HG03108 (cell line): ENCODE data around the gene CHRM4.

Experiments
- ATAC-seq: cut with Tn5 transposase; IDR thresholded peaks from one replicate; pipeline ENCODE4 v1.9.1; 2021; ENCODE audit warnings: moderate library complexity; ENCODE audit not compliant: unreplicated experiment

CHRM4 gene

GRCh38 chr11:46351148-46351547 is 40.4 kb downstream of the CHRM4 start:
- no peak for ATAC-seq

- no peak for ATAC-seq
Measured at GRCh38 chr11:46350695-46351094, 40.9 kb downstream of the CHRM4 start.

DNA sequence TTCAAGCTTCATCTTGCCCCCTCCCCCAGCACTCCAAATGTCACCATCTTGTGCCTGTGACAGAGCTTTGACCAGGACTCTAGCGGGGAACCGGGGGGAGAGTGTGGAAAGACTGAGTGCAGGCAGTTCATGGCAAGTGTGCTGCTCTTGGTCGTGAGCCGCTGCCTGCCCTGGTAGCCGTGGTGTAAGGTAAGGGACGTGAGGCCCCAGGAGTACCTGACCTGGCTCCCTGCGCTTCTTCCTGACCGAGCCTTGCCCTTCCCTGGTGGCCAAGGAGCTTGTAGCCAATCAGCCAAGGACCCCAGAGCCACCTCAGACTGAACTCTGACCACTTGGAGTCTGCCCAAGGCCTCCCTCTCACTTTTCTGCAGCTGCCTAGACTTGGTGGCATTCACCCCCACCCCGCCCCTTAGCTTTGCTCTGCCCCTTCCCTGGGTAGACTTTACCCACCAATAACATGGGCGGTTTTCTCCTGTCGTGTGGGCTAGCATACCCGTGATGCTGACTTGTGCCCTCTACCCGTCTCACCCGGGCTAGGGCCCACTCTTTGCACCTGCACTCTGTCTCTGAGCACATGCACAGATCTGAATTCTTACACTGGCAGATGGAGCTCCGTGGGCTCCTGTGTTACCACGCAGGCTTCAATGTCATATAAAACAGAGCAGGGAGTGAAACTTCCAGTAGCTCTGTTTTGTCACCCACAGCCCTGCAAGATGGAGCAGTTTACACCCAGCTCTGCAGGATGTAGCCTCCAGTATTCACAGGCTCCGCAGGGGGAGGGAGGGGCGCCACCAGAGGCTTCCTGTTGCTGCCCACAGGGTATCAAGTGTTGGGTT is 42.8 kb downstream of the CHRM4 start:
- no peak for ATAC-seq

GRCh38 chr11:46347637-46348311 is 43.8 kb downstream of the CHRM4 start:
- peak; percentile 2 for ATAC-seq

- peak; percentile 56 for ATAC-seq
Measured at GRCh38 chr11:46346886-46347636, 44.5 kb downstream of the CHRM4 start, which contains the start of gene DGKZ. TSS of gene DGKZ (plus strand) at chr11:46347463. CDS start at chr11:46347660, 197 bp downstream.

DNA sequence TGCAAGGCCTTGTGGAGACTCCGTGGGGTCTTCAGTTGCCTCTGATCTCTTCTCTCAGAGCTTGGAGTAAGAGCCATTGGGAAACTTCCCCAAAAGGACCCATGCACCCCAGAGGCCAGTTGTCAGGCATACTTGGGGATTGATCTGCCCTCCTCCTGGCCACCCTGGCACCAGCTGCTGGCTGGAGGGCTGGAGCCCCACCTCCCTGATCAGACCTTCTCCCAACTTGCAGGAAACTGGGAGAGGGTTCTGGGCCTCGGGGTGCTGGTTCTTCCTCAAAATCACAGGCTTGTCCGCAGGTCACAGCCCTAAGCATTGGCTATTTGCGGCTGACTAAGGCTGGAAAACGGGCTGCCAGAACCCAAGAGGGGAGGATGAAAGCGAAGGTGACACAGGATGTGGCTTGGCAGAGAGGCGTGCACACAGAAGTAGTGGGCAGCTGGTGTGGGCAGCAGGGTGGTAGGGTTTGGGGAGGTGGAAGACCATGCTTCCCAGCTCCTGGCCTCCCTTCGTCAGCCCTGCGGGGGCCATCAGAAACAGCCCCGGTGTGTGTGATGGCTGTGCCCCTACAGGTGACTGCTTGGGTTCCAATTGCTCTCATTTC is 45.6 kb downstream of the CHRM4 start:
- ATAC-seq, result no peak

DNA sequence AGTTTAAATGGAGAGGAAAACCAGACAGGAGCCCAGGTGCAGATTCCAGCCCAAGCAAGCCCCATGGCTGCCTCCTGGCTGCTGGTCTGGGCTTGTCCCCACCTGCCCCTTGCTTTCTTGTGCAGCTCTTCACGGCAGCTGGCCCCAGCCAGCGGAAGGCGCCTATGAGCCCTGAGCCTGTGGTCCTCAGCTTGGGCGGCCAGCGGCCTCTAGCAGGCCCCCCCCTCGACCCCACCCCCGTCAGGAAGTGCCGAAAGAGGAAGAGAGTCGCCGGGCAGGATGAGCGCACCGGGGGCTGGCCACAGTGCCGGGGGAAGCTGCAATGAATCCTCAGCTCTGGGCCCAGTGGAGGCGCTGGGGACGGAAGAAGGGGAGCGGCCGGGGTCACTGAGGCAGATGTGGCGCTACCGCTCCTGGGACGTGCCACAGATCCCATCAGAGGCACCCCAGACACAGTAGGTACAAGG is 46.4 kb downstream of the CHRM4 start:
- no peak for ATAC-seq

- ATAC-seq, result no peak
Measured at GRCh38 chr11:46343520-46343919, 48.1 kb downstream of the CHRM4 start.

DNA sequence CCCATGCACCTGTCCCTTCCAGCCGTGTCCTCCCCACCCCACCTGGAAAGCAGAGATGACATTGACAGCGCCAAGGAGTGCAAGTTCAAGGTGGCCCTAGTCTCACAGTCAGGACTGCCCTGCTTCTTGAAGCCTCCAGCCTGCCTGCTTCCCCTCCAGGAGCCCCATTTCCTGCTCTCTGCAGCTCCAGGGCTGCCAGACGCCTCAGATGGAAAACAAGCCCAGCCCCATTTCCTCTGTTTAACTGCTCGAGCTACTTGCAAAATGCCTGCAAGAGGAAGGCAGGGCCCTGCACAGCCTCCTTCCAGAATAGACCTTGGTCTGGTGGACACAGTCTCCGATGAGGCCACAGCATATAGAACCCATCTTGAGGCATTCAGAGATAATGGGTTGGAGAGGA is 49.3 kb downstream of the CHRM4 start:
- ATAC-seq, result no peak

DNA sequence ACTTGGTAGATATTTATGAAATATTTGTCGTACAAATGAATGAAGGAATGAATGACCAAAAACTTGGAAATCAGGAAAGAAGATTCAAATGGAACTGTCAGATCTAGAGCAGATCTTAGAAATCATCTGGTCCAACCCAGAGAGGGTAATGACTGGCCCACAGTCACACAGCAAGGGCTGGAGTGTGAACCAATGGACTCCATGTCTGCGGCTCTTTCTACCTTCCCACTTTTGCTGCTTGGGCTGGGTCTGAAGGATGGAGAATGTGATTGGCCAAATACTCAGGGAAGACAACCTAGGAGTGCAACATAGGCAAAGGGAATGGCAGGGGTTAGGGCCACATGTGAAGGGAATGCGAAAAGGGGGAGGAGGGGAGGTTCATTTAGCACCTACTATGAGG is 50.1 kb downstream of the CHRM4 start:
- no peak for ATAC-seq

DNA sequence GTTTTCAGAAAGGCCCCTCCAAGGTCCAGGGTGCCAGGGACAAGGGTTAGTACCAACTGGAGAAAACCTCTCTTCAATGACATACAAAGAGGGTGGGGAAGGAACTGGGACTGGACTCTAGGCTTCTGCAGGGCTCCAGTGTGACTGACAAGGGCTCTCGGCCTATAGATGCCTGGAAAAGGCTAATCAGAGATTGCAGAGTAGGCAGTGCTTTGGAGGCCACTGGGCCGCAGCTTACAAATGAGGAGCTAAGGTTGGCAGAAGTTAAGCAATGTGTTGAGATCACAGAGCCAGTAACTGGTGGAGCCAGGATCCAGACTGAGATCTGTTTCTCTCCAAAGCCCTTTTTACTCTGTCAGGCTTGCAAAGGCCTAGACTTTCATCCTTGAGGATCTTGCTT is 51.8 kb downstream of the CHRM4 start:
- ATAC-seq, result no peak

DNA sequence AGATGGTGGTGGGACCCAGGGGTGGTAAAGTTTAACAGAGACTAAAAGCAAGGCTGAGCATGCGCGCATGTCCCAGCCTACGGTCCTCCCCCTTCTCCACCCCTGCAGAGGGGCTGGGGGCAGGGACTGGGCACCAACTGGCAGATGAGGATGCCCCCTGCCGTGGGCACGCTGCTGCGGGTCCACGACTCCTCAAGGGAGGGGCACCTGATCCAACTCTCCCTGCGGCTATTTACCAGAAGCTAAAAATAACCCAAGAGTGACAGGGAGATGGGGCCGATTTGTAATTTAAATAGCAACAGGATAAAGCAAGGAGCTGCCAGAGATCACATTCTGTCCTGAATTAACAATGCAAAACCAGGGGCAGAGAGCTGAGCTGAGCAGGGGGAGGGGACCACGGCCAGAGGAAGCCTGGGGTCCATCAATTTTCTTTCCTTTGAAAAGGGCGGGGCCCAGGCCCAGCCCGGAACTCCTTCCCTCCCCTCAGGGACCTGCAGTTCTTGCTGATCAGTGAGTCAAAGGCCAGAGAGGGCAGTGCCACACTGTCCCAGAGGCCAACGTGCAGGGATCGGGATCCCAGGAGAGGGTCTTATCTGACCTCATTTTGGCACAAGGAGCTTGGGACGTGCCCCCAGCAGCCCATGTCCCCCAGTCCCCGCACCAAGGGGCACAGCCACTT is 52.4 kb downstream of the CHRM4 start:
- no peak for ATAC-seq

GRCh38 chr11:46338636-46338987 is 53.0 kb downstream of the CHRM4 start:
- no peak for ATAC-seq

DNA sequence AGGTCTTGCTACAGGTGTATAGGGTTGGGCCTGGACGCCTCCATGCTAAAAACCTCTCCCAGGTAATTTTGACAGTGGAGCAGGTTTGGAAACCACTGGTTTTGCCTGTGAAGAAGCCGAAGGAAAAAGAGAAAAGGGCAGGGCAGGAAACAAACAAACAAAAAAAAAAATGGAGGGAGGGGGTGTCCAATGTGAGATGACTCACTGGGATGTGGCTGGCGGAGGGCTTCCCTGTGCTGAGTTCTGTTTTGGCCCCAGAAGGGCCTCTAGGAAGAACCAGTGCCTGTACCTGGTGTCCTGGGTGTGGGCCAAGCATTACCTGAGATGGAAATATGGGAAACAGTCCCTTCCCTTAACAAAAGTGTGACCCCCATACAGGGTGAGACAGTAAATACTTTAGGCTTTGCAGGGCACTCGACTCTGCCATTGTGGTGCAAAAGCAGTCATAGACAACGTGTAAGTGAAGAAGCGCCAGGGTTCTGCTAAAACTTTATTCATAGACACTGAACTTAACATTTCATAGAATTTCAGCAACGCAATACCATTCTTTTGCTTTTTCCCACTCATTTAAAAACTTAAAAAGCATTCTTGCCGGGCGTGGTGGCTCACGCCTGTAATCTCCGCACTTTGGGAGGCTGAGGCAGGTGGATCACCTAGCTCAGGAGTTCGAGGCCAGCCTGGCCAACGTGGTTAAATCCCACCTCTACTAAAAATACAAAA is 53.8 kb downstream of the CHRM4 start:
- ATAC-seq, result no peak

GRCh38 chr11:46336563-46337180 is 54.9 kb downstream of the CHRM4 start:
- ATAC-seq, result no peak

DNA sequence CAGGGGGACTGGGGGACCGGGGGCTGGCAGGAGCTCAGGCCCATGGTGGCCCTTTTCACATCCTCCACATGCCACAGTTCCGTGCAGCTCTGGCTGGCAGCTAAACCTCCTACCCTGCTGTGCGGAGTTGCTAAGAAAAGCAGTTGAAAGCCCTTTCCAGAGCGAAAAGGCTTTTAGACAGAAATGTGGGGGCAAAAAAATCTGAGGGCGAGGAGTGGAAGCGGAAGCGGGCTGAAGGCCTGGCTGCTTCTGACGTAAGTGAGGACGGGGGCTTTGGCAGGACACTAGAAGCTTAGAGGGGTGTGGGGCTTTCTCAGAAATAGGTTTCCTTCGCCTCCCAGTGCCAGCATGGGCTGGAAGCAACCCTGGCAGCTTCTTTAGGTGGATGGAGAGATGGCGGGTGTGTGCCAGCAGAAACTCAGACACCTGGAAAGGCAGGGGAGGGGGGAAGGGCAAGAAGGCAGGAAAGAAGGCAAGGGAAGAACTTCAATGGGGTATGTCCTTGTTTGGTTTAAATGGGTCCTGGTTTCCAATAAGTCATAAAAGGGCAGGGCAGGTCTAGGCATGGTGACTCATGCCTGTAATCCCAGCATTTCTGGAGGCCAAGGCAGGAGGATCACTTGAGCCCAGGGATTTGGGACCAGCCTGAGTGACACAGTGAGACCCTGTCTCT is 55.5 kb downstream of the CHRM4 start:
- no peak for ATAC-seq

- no peak for ATAC-seq
Measured at GRCh38 chr11:46335271-46335670, 56.3 kb downstream of the CHRM4 start.

- no peak for ATAC-seq
Measured at GRCh38 chr11:46334211-46334610, 57.4 kb downstream of the CHRM4 start.
